Prostate gland (tissue), 2 donors: ENCODE results near the gene DEFB132.

Source experiments
- POLR2A ChIP-seq: fragments of 450-650 bp; IDR thresholded peaks from one replicate; pipeline ENCODE4 v1.6.1; 2016; ENCODE audit warnings: antibody characterized with exemption, mild to moderate bottlenecking
- POLR2AphosphoS5 ChIP-seq: sonication (generic); formaldehyde crosslinking; IDR thresholded peaks from one replicate; pipeline ENCODE4 v1.6.1; 2017; ENCODE audit warnings: antibody characterized with exemption
- TF ChIP-seq, protein P1 (sequence below), 4 experiments: fragments of 200-600 bp in 2 of 4; fragments of 450-650 bp in 2 of 4; sonication (generic) in 2 of 4; IDR thresholded peaks; 1 replicate in 3 of 4; 2 replicates in 1 of 4; pipeline ENCODE4 v1.5.1; 2016 to 2019; ENCODE audit warnings: antibody characterized with exemption in 4 of 4, mild to moderate bottlenecking in 2 of 4, moderate library complexity in 2 of 4

DNA sequence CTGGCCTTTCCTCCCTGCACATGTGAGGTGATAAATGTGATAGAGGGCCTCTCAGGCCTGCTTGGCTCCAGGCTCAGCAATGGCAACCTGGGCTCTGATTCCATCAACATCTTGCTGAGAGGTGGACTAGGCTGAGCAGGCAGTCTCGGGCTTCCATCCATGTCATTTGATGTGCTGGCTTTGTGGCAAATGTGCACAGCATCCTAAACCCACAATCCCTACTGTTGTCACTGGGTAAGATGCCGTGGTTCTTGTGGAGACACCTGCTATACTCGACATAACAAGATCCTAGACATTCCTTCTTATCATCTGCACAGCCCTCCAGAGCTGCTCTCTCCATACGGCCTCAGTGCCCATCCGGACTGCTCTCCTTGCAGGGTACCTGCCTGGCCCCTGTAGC is 37.1 kb downstream of the DEFB132 start:
- TF ChIP-seq POLR2A (no peak), POLR2AphosphoS5 (no peak)
- TF ChIP-seq, protein P1, sequence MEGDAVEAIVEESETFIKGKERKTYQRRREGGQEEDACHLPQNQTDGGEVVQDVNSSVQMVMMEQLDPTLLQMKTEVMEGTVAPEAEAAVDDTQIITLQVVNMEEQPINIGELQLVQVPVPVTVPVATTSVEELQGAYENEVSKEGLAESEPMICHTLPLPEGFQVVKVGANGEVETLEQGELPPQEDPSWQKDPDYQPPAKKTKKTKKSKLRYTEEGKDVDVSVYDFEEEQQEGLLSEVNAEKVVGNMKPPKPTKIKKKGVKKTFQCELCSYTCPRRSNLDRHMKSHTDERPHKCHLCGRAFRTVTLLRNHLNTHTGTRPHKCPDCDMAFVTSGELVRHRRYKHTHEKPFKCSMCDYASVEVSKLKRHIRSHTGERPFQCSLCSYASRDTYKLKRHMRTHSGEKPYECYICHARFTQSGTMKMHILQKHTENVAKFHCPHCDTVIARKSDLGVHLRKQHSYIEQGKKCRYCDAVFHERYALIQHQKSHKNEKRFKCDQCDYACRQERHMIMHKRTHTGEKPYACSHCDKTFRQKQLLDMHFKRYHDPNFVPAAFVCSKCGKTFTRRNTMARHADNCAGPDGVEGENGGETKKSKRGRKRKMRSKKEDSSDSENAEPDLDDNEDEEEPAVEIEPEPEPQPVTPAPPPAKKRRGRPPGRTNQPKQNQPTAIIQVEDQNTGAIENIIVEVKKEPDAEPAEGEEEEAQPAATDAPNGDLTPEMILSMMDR (IDR thresholded peaks at IDR 0.05), result no peak
